ENCODE results near the gene TMEM156. TPM values are rescaled to one million over a fixed set of nuclear protein-coding genes. Genes with fewer than 3 reads are reported as not detected.
A peak's percentile ranks its signal among the peaks of the same experiment; 100 is the strongest.

Gene TMEM156
- total RNA-seq, 2 experiments from 2014 or later = 18.4 TPM

GRCh38 chr4:38987491-38987890, 44.7 kb downstream of the TMEM156 start:
- Mint-ChIP-seq H3K36me3 (ENCODE audit: low read depth) (peaks cover 70% of the 10 kb centered on the region), H3K9me3 (no peaks in the 10 kb centered on the region), H3K27me3 (no peaks in the 10 kb centered on the region), H3K4me1 (ENCODE audit: low read depth) (peaks cover 33% of the 10 kb centered on the region), H3K27ac (peak overlapping the region; percentile 4), H3K4me3 (no peak overlapping the region)
- ChIA-PET CTCF (interaction anchor here (0.6 to 1.0 kb wide), 2 partner anchors 43 to 411 kb away, joined by 4 read pairs; no protein-coding TSS in a partner anchor), POLR2A (interaction anchor here (1.4 kb wide), 1 partner anchor 63 kb away, joined by 3 read pairs; no protein-coding TSS in a partner anchor)
- Histone ChIP-seq H3K9me3 (ENCODE audit: control insufficient read depth in 1 of 2, insufficient read depth in 1 of 2, low read length in 2 of 2) (no peaks in the 10 kb centered on the region), H3K4me1 (ENCODE audit: insufficient read depth, low read length) (peaks cover 11% of the 10 kb centered on the region), H3K36me3 (ENCODE audit: insufficient read depth, low read length) (peaks cover 18% of the 10 kb centered on the region), H3K4me3 (ENCODE audit: low read length) (no peak overlapping the region), H3K27ac (ENCODE audit: low read depth in 1 of 2, low read length in 2 of 2) (no peak overlapping the region), H3K27me3 (ENCODE audit: control insufficient read depth in 1 of 2, insufficient read depth in 2 of 2, low read length in 2 of 2) (no peaks in the 10 kb centered on the region)
- DNase-seq (no peak), ATAC-seq (ENCODE audit: poor library complexity) (no peak)
- no peak for TF ChIP-seq CTCF (IDR thresholded peaks at IDR 0.05)
- intact Hi-C loops (cut with DNase I, micrococcal nuclease) = loop anchor here in 1 of 2 experiments (5.0 kb wide), 3 partner anchors 40 to 60 kb away; partner anchors contain the start of gene TMEM156

DNA sequence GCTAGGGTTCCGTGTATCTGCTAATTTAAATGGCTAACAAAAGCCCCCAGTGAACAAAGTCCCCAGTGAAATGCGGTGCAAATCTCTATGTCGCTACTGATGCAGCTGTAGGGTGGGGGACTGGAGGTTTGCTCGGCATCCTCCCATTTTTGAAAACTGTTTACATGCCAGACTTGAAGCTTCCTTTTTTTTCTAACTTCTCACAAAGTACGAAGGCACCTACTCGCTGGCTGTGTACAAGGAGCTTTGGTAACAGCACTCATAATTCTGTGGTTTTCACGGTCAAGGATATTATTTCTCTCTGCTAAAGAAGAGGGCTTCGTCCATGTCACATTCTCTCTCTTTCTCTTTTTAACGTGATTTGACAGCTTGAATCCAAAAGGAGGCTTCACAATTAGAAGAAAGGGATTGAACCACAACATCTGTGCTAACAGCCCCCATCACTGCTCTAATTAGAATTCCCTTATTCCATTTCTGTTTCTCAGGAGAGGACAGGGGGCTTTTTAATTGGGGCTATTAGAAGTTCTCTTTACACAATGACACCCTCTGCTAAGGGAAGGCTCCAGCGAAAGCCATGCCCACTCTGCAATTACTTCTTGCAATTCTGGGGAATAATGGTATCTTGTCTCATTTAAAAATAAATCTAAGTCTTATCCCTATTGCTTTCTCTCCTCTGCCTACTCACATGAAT, 46.7 kb downstream of the TMEM156 start:
- Histone ChIP-seq H3K27me3 (ENCODE audit: control insufficient read depth in 1 of 2, insufficient read depth in 2 of 2, low read length in 2 of 2) (no peaks in the 10 kb centered on the region), H3K9me3 (ENCODE audit: control insufficient read depth in 1 of 2, insufficient read depth in 1 of 2, low read length in 2 of 2) (no peaks in the 10 kb centered on the region), H3K27ac (ENCODE audit: low read depth in 1 of 2, low read length in 2 of 2) (peak overlapping the region in 1 of 2 donors; percentile 26), H3K36me3 (ENCODE audit: insufficient read depth, low read length) (peaks cover 23% of the 10 kb centered on the region), H3K4me3 (ENCODE audit: low read length) (peak overlapping the region; percentile 17), H3K4me1 (ENCODE audit: insufficient read depth, low read length) (peaks cover 11% of the 10 kb centered on the region)
- peak in 4 of 14 experiments; percentile 14 to 28 (median 20) for DNase-seq
- ChIA-PET CTCF (interaction anchor here (0.9 kb wide), 1 partner anchor 11 kb away, joined by 4 read pairs; no protein-coding TSS in a partner anchor), POLR2A (interaction anchor here (0.8 to 1.7 kb wide), 6 partner anchors 8 to 83 kb away, joined by 3 to 9 read pairs (median 4); no protein-coding TSS in a partner anchor)
- Mint-ChIP-seq H3K27me3 (no peaks in the 10 kb centered on the region), H3K27ac (peak overlapping the region; percentile 62), H3K4me3 (peak overlapping the region; percentile 44), H3K36me3 (ENCODE audit: low read depth) (peaks cover 74% of the 10 kb centered on the region), H3K4me1 (ENCODE audit: low read depth) (peaks cover 49% of the 10 kb centered on the region), H3K9me3 (no peaks in the 10 kb centered on the region)
- peak; percentile 49 for ATAC-seq (ENCODE audit: poor library complexity)
- intact Hi-C loops (cut with DNase I, micrococcal nuclease) = loop anchor here in 1 of 2 experiments (5.0 kb wide), 3 partner anchors 38 to 62 kb away; partner anchors contain the start of gene TMEM156
- TF ChIP-seq CTCF (IDR thresholded peaks at IDR 0.05) = no peak

- peak overlapping the region; percentile 73 for H3K27ac Mint-ChIP-seq
- ATAC-seq (ENCODE audit: poor library complexity) (peak; percentile 46), DNase-seq (peak in 3 of 14 experiments; percentile 5 to 19 (median 15))
- intact Hi-C loops (cut with DNase I, micrococcal nuclease) = no loop called here
- H3K36me3 Mint-ChIP-seq (ENCODE audit: low read depth) = peaks cover 67% of the 10 kb centered on the region
- CTCF ChIA-PET = interaction anchor here (0.5 to 1.1 kb wide), 2 partner anchors 18 to 151 kb away, joined by 3 read pairs; no protein-coding TSS in a partner anchor
- H3K27me3 Mint-ChIP-seq = no peaks in the 10 kb centered on the region
- Histone ChIP-seq H3K27ac (ENCODE audit: low read depth in 1 of 2, low read length in 2 of 2) (peak overlapping the region in 1 of 2 donors; percentile 33), H3K4me1 (ENCODE audit: insufficient read depth, low read length) (peaks cover 11% of the 10 kb centered on the region), H3K4me3 (ENCODE audit: low read length) (no peak overlapping the region), H3K27me3 (ENCODE audit: control insufficient read depth in 1 of 2, insufficient read depth in 2 of 2, low read length in 2 of 2) (no peaks in the 10 kb centered on the region), H3K9me3 (ENCODE audit: control insufficient read depth in 1 of 2, insufficient read depth in 1 of 2, low read length in 2 of 2) (no peaks in the 10 kb centered on the region), H3K36me3 (ENCODE audit: insufficient read depth, low read length) (peaks cover 23% of the 10 kb centered on the region)
- peak overlapping the region; percentile 46 for H3K4me3 Mint-ChIP-seq
- TF ChIP-seq CTCF (IDR thresholded peaks at IDR 0.05) = no peak
- POLR2A ChIA-PET = interaction anchor here (1.2 to 1.7 kb wide), 3 partner anchors 40 to 67 kb away, joined by 4 to 9 read pairs (median 5); no protein-coding TSS in a partner anchor
- H3K9me3 Mint-ChIP-seq = no peaks in the 10 kb centered on the region
- H3K4me1 Mint-ChIP-seq (ENCODE audit: low read depth) = peaks cover 49% of the 10 kb centered on the region
Observed at GRCh38 chr4:38983787-38984598, 48.2 kb downstream of the TMEM156 start.
